CD4-positive, alpha-beta T cell treated with Interleukin-6 for 4 hours (primary cell): ENCODE measurements around the gene ITGA3.
A peak's percentile ranks its signal among the peaks of the same experiment; 100 is the strongest.
"Not testable (repeated sequence)": the region's sequence is repeated elsewhere in the genome, so short reads cannot be mapped to it uniquely, and the experiment has no call there.

ENCODE experiments used
- DNase-seq: peaks from one replicate; pipeline ENCODE4 v3.0.0-alpha.2; 2020; ENCODE audit warnings: mixed read lengths

ITGA3 gene

DNA sequence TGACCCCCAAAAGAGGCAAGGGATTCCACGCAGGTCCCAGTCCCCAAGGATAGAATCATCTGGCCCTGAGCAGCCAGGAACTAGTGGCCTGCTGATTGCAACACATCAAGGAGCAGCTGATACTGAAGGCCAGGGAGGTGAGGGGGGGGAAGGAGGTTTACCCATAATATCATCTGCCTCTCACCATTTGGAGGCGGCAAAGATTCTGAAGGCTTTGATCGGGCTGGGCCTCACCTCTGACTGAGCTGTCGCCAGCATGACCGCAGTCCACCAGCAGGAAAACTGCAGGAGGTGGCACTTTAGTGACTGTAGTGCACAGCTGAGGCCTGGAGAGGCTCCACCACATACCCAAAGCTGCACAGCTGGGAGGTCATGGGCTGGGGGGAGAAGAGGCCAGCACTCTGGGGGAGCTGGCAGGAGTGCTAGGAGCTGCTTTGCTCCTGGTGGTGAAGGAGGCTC, 20.5 kb upstream of the ITGA3 start:
- DNase-seq = no peak

DNA sequence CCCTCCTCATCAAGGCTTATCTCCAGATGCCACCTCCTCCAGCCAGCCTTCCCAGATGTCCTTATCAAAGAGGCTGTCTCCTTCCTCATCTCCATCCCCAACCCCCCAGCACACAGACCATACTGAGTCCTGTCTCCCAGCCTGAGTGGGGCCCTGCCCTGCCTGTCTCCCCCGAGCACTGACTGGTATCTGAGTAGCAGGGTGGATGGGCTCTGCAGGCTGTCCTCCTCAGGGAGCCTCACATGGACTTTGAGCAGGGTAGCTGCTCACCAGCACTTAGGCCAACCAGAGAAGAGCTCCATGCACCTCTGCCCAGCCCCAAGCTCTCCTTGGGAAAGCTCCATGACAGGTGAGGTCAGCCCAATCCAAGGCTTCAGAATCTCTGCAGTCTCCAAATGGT, 20.0 kb upstream of the ITGA3 start:
- DNase-seq = no peak

DNA sequence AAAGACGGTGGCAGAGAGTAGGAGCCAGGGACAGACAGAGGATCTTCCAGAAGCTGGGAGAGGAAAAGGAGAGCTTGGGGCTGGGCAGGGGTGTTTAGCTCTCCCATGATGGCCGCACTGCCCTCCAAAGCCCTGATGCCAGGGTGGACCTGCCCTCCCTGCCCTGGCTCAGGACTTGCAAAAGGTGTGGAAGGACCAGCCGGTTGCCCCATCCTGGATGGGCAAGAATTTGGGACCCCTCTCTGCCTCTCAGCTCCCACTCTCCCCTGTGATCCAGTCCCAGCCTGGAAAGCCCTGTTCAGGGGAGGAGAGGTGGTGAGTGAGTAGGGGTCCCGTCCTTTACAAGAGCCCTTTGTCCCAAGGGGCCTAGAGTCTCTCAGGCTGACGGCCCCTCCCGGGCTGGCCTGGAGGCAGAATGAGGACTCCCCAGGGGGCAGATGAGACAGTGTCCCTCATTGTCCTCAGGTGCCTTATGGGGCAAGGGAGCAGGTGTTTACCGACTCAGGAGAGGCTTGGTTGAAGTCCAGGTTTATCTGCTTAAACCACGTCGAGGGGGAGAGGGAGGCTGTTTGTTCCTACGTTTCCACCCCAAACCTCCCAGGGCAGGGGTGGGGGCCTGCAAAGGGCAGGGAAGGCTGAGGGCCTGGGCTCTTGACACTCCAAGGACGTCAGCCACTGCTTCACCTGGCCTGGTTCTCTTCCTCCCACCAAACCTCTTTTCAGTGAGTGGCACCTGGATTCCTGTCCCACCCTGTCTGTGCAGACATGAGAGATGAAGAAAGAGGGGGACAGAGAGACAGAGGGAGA, 19.3 kb upstream of the ITGA3 start:
- no peak for DNase-seq

DNA sequence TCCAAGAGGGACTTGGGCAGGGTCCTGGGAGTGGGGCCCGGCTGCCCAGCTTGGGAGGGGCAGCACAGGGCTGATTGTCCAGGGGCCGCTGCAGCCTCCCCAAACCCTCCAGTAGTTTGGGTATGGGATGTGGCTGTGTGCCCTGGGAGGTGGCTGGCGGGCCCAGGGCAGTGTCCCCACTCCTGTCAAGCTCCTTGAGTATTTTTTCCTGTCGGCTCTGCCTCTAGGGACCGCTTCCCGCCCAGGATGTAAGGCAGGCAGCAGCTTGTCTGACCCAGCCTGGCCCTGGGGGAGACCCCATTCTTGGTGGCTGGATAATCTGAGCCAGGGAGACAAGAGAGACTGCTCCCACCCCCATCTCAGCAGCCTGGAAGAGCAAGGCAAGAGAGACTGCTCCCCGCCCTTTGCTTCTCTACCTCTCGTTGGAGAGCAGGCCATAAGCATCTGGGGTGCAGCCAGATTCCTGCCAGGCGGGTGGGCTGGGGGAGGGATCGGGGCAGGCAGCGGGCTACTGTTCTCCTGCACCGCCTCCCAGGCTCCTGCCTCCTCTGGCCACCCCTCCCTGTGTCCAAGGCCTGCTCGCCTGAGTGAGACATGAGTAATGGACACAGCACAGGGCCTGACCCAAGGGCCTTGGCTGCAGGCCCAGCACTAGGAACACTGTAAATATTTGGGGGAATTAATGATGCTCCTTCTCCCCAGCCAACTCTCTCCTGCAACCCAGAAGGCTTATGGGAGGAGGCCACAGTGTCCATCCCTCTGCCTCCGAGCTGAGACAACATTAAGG, 18.4 kb upstream of the ITGA3 start:
- DNase-seq = no peak

DNA sequence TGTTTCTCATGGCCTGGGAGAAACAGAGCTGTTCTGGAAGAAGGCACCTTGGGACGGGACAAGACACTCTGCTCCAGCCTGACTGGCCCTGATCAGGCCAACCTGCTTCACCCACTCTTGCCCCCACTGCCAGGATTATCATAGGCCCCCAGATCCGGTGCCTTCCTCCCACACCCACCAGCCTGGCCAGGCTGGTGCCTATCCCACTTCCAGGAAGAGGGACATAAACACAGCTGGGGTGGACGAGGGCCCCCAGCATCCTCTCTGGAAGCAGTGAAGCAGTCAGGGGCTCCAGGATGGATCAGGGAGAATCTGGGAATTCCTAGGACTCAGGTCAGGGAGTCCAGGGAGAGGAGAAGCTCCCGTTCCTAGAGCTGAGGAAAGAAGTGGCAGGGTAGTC, 16.9 kb upstream of the ITGA3 start:
- no peak for DNase-seq

DNA sequence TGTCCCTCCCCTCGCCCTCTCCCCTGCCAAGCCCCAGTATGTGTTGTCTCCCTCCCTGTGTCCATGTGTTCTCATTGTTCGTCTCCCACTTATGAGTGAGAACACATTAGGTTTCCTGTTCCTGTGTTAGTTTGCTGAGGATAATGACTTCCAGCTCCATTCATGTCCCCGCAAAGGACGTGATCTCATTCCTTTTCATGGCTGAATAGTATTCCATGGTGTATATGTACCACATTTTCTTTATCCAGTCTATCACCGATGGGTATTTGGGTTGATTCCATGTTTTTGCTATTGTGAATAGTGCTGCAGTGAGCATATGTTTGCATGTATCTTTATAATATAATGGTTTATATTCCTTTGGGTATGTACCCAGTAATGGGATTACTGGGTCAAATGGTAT, 15.4 kb upstream of the ITGA3 start:
- DNase-seq = not testable (repeated sequence)

DNA sequence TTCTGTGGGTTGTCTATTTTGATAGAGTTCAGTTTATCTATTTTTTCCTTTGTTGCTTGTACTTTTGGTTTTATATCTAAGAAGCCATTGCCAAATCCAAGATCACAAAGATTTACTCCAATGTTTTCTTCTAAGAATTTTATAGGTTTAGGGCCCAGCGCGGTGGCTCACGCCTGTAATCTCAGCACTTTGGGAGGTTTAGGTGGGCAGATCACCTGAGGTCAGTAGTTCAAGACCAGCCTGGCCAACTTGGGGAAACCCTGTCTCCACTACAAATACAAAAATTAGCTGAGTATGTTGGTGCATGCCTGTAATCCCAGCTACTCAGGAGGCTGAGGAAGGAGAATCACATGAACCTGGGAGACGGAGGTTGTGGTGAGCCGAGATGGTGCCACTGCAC, 13.7 kb upstream of the ITGA3 start:
- DNase-seq = no peak

DNA sequence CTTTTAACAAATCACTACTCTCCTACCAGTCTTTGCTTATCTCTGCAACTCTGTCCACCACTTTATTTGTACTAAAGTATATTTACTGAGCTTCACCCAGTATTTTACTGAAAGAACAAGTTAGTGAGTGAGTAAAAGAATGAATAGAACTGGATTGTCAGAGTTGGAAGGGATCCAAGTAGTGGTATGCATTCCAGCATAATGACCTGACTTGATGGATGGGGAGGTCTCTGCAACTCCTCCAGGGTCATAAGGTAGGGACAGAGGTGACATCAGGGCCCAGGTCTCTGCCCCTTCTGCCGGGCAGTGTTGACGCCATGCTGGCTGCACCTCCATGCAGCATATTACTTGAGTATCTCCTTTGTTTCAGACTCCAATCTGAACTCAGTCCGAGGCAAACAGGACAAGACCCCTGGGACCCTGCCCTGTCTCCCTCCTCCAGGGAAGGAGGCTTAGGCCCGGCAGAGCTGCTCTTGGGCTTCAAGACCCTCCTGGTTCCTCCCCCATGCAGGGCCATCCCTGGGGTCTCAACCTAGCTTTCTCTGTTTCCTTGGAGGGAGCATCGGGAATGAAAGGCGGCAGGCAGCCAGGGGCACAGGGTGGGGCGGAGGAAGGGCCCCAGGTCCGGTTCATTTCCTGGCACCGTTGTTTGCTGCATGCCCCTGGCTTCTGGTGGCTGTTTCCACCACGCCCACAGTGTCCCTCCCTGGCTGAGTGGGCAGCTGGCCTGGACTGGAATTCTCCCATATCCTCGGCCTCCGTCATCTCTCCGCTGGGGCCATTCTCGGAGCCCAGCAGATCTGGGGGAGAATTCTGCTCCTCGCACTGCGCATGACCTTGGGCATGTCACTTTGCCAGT, 12.4 kb upstream of the ITGA3 start:
- DNase-seq = no peak

DNA sequence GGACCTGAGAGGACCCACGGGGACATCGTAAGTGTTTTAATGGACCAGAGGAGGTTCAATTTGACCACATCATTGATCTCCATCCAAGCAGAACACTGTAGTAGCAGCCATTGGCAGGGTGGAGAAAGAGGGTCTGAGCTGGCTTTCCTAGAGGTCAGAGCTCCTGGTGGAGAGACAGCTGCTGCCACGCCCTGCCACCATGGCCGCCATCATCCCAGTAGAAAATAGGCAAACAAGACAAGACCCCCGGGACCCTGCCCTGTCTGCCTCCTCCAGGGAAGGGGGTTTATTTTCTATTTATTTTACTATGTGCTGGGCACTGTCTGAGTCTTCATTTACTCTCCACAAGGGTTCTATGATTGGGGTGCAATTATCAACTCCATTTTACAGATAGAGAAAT, 11.4 kb upstream of the ITGA3 start:
- DNase-seq = no peak

DNA sequence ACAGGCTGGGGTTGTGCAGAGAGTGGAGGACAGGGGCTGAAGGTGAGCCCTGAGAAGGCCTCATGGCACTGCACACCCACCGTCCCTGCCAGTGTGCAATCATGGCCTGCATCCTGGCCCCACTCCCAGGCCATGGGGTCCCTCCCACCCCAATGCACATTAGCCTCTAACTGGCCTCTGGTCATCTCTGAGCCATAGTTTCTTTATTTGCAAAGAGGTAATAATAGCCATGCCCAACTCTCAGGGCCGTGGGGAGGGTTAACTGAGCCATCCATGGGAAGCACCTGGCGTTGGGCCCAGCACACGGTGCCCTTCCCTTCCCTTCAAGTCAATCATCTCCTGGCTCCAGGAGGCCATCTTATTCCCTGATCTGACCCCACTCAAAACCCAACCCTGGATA, 10.8 kb upstream of the ITGA3 start:
- no peak for DNase-seq

DNA sequence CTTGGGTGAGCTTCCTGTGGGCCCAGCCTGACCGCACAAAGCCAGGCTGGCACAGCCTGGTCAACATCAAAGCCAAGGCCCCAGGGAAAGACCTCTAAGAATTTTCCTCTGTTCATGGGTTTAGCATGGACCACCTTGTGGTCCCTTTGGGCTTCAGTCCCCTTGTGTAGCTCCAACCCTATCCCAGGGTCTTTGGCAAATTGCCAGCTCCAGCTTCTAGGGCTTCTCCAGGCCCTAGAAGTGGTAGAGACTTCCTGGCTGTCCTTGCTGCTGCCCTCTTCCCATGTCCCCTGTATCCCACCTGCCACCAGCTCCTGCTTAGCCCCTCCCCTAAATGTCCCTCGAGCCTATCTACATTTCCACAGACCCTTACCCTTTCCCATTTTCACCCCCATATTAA, 9.7 kb upstream of the ITGA3 start:
- DNase-seq = no peak

DNA sequence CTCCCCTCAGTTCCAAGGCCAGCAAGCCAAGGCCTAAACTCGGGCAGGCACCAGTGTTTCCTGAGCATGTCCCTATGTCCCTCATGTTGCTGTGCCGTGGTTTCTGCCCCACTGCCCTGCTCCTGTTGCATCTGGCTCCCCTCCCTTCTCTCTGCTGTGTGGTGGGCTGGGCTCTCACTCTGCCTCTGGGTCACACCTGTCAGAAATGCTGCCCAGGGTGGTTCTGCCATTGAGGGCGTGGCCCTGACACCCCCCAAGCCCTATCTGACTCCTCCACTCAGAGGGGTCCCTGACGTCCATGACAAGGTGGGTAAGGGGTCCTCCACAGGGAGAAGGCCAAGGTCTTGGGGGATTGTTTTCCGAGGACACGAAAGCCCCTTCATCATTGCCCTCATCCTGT, 9.2 kb upstream of the ITGA3 start:
- no peak for DNase-seq

DNA sequence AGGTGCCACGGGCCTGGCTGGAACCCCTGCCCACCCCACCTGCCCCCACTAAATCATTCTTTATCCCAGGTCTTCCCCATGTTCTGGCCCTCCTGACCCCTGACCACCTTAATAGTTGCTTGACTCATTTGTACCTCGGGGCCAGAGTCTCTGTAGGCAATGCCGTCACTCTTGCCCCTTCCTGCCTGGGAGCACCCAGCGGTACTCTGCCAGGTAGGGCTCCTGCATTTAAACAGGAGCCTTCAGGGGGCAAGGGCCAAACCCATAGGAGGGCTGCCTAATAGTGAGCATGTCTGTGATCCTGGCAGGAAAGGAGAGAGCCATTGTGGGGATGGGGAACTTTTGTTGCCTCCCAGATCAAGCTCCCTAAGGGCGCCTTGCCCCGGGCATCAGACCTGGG, 8.8 kb upstream of the ITGA3 start:
- no peak for DNase-seq

DNA sequence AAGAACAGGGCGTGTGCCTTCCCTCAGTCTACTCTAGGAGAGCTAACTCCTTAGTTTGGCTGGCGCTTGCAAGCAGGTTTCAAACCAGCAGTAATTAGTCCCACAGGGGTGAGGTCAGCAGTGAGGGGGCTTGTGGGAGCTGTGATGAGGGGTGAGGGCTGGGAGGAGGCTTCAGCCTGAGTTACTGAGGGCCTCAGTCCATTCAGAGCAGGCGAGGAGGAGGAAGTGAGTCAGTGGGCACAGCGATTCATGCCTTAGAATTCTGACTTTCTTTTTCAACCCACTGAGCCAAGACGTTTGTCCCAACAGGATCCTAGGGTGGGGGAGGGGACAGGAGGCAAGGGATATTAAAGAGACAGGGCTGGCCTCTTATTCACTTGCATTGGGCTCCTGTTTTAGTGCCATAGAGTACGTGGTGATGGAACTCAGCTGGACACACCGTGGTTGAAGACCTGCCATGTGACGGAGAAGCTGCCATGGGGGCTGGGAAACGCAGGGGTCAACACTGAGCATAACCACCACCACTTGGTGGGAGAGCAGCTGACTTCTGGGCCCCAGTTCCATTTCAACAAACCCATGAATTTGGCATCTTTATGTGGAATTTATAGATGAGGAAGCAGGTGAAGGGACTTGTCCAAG, 8.3 kb upstream of the ITGA3 start:
- DNase-seq = no peak

DNA sequence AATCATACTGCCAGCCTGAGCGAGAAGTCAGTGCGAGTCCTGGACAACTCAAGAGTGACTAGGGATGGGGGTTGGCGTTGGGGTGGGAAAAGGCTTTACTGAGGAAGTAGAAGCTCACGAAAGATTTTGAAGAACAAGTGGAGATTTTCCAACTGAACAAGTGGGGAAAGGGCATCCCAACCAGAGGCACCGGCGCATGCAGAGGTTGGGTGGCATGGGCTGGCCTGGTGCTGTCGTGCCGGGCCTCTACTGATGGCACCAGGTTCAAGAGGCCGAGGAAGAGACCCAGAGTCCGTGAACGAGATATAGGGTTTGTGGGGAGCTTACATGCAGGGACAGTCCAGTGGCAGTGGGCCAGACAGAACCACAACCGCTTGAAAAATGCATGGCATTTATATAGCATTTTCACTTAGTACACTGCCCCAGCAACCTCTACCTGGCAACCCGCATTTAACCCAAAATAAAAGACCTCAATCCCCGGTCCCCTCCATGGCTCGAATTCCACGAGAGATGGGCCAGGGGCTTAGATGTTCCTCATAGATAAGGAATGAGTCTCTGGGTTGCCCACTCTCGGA, 7.7 kb upstream of the ITGA3 start:
- DNase-seq = no peak

DNA sequence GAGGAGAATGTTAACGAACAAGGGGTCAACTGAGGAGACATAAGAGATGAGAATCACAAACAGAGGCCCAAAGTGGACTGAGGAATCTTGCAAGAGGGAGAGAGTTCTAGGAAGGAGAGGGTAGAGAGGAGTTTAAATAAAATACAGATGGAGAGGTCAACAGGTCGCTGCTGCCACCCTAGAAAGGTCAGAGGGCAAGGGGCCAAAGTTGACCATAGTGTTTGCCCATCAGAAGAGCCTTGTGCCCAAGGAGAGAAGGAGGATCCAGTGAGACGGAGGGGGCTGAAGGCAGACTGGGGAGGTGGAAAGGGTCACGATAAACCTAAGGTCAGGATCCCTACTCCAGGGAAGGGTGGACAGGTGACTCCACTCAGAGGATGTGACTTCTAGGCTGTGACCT, 6.9 kb upstream of the ITGA3 start:
- DNase-seq = no peak

DNA sequence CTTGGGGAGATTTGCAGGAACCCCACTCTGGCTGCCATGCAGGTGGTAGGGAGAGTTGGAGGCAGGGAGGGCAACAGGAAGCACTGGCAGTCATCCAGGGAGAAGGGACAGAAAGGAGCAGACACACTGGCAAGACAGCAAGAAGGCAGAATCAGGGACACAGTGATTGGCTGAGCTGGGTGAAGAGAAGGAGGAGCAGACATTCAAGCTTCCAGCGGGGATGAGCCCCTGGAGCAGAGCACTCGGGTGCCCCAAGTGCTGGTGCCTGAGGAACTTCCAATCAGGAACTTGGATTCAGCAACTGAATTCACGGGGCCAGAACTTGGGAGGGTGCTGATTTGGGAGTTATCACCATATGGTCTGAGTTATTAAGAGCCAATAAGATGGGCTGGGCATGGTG, 6.3 kb upstream of the ITGA3 start:
- no peak for DNase-seq

DNA sequence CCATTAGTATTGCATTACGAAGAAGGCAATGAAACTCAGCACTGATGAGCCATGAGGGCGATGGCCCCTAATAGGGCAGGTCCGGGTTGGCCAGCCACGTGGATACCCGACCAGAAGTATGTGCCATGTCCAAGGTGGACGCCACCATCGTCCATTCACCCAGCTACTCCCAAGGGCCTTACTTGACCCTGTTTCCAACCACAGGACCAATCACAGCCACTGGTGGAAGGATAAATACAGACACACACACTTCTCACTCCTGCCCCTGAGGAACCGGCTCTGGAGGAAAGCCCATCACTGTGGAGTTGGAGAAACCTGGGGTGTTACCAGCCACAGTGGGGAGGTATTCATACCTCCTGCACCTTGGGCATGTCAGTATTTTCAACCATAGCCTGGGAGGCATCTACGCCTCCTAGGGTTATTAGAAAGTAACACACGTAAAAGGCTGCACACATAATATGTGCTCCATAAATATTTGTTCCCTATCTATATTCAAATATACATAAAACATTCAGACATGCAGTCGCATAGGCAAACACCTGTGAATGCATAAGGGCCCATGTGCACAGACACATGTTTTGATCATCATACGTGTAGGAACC, 5.4 kb upstream of the ITGA3 start:
- no peak for DNase-seq

DNA sequence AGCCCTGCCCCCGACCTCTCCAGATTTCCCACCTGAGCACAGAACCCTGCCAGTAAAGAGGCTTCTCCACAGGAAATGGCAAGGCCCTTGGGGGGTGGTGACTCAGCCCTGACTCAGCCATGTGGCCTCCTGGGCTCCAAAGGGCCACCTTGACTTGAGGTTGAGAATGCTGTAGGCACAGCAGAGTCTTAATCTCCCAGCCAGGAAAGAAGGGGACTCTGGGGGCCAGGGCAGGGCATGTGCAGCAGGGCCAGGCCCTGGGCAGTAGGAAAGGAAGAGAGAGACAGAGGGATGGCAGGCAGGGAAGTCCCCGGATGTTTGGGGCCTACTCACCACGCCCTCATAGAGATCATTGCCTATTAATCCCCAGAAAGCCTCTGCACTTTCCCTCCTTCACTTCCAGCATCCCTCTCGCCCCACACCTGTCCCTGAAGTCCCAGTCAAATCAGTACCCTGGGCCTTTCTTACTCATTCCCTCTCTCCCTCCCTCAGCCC, 4.8 kb upstream of the ITGA3 start:
- peak; percentile 74 for DNase-seq

DNA sequence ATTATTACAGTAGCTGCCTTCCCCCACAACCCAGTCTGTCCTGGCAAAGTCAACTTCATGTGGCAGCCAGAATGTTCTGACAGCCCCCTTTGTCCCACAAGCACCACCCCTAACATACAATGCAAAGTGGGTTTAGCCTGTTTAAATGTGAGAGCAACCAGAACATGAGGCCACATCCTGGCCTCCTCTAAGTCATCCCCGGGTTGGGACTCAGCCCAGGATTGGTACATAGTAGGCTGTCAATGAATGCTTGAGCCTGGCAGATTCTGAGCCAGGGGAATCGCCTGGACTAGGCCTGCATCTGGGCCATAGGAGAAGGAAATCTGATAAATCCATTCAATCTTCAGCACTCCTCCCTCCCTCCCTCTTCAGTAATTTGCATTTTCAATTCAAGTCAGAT, 4.3 kb upstream of the ITGA3 start:
- no peak for DNase-seq

DNA sequence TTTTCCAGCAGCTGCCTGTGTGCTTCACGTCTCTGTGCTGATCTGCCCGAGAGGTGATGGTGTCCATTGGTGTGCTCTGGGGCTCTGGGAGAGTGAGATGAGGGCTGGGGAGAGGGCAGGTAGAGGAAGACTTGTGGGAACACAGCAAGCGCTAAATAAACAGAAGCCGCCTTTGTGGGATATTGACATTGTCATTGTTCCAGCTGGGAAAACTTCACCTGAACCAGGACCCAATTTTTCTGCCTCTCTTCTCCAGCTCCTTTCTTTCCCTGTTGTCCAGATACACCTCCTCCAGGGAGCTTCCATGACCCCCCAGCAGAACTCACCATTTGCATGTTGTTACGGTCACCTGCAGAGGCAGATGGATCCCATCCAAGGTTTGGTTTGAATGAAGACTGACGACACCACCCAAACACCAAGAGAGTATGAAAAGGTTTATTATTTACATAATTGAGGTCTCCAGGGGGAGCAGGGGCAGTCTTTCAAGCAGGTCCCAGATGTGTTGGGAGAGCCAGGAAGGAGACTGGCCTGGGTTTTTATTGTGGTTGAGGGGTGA, 3.6 kb upstream of the ITGA3 start:
- DNase-seq = no peak
